Measurements from ENCODE around the gene SMS. TPM values are rescaled to one million over a fixed set of nuclear protein-coding genes. Genes with fewer than 3 reads are reported as not detected.

Gene SMS
- total RNA-seq, 3 donors from 2014 or later, result 43.6 to 64.7 (median 44.5) TPM

DNA sequence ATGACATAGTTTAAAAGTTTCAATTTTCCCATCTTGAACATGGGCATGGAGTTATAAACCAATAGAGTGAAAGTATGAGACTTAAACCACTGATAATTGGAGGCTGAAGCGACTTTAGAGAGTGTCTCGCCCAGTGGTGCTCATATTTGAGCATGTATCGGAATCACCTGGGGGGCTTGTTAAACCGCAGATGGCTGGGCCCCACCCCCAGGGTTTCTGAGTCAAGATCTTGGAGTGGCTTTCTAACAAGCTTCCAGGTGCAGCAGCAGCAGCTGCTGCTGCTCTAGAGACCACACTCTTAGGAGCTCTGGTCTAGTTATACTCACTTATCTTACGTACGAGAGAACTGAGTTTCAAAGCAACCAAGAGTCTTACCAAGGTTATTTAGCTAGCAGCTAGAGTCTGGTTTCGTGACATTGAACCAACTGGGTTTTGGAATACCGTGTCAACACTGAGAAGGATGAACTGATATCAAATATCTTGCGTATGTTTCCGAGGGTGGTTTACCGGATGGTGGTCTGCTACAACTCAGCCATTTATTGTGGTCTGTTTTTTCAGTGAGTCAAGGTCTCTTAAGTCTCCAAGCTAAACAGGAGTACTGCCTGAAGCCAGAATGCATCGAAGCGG, 97.5 kb downstream of the SMS start:
- no peak for DNase-seq (ENCODE audit: low spot score in 2 of 2)
- TF ChIP-seq, protein P1, sequence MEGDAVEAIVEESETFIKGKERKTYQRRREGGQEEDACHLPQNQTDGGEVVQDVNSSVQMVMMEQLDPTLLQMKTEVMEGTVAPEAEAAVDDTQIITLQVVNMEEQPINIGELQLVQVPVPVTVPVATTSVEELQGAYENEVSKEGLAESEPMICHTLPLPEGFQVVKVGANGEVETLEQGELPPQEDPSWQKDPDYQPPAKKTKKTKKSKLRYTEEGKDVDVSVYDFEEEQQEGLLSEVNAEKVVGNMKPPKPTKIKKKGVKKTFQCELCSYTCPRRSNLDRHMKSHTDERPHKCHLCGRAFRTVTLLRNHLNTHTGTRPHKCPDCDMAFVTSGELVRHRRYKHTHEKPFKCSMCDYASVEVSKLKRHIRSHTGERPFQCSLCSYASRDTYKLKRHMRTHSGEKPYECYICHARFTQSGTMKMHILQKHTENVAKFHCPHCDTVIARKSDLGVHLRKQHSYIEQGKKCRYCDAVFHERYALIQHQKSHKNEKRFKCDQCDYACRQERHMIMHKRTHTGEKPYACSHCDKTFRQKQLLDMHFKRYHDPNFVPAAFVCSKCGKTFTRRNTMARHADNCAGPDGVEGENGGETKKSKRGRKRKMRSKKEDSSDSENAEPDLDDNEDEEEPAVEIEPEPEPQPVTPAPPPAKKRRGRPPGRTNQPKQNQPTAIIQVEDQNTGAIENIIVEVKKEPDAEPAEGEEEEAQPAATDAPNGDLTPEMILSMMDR (IDR thresholded peaks at IDR 0.05), result no peak
- TF ChIP-seq POLR2AphosphoS5 (IDR thresholded peaks at IDR 0.05) (no peak), POLR2A (IDR thresholded peaks at IDR 0.05) (no peak)
- no peak overlapping the region for H3K27ac ChIP-seq
- no peaks in the 10 kb centered on the region for H3K36me3 ChIP-seq
- peaks cover 0 to 25% of the 10 kb centered on the region in 2 donors for H3K27me3 ChIP-seq
- H3K4me3 ChIP-seq, result no peak overlapping the region
- intact Hi-C loops (cut with DNase I; ENCODE audit: low total_unique reads), result no loop called here
- H3K4me1 ChIP-seq, result no peaks in the 10 kb centered on the region
- no peaks in the 10 kb centered on the region for H3K9me3 ChIP-seq

DNA sequence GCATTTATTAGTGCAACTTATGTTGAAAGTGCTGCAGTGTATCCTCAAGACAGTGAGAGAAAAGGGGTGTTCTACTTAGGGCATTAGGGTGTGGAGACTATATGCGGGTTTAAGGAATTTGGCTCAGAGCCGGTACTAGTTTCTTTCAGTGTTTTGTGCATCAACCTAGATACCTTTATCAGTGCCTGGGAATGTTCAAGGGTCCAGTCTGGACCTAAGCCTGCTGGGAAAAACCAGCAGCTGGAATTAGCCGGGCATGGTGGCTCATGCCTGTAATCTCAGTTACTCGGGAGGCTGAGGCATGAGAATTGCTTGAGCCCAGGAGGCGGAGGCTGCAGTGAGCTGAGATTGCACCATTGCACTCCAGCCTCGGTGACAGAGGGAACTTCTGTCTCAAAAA, 99.0 kb downstream of the SMS start:
- DNase-seq (ENCODE audit: low spot score in 2 of 2), result no peak
- H3K36me3 ChIP-seq, result no peaks in the 10 kb centered on the region
- TF ChIP-seq POLR2AphosphoS5 (IDR thresholded peaks at IDR 0.05), result no peak
- TF ChIP-seq POLR2A (IDR thresholded peaks at IDR 0.05), result no peak
- TF ChIP-seq, protein P1 (IDR thresholded peaks at IDR 0.05), result no peak
- no peaks in the 10 kb centered on the region for H3K9me3 ChIP-seq
- peaks cover 0 to 25% of the 10 kb centered on the region in 2 donors for H3K27me3 ChIP-seq
- no peaks in the 10 kb centered on the region for H3K4me1 ChIP-seq
- no peak overlapping the region for H3K4me3 ChIP-seq
- intact Hi-C loops (cut with DNase I; ENCODE audit: low total_unique reads), result no loop called here
- H3K27ac ChIP-seq, result no peak overlapping the region

DNA sequence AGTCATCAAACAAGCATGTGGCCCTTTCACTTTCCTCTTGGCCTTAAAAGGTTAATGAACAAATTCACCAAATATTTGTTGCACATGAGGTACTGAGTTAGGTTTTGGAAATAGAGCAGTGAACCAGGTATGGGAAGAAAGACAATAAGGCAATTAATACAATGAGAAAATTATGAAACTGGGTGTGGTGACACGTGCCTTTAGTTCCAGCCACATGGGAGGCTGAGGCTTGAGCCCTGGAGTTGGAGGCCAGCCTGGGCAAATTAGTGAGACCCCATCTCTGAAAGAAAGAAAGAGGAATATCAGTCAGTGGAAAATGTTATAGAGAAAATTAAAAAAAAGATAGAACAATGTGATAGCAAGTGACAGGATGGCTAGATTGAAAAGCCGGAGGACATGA, 99.7 kb downstream of the SMS start:
- no peaks in the 10 kb centered on the region for H3K36me3 ChIP-seq
- H3K9me3 ChIP-seq, result no peaks in the 10 kb centered on the region
- TF ChIP-seq, protein P1 (IDR thresholded peaks at IDR 0.05), result no peak
- TF ChIP-seq POLR2A (IDR thresholded peaks at IDR 0.05), result no peak
- intact Hi-C loops (cut with DNase I; ENCODE audit: low total_unique reads), result no loop called here
- H3K27ac ChIP-seq, result no peak overlapping the region
- DNase-seq (ENCODE audit: low spot score in 2 of 2), result no peak
- peaks cover 0 to 25% of the 10 kb centered on the region in 2 donors for H3K27me3 ChIP-seq
- H3K4me3 ChIP-seq, result no peak overlapping the region
- no peaks in the 10 kb centered on the region for H3K4me1 ChIP-seq

DNA sequence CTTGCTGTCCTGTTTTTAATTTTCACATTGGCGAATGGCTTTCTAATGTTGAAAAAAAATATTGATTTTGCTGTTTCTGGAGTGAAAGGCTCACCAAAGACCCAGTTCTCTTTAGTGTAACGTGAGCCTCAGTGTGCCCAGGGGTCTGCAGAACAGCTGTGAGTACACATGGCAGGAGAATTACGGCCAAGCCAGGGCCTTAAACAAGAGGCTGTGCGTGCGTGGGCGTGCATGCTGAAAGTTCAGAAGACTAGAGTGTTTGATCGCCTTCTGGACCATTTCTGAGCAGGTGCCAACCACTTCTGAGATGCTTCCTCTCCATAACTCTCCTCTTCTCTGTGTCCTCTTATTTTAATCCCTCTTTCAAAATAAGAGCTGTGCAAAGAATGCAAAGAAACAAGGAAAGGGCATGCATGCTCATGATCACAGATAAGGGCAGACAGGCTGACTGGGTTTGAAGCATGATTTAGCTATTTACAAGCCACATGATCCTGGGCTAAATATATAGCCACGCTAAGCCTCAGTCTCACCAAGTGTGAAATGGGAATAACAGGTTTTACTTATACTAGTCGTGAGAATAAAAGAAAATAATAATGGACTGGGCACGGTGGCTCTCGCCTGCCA, 101.5 kb downstream of the SMS start:
- no peaks in the 10 kb centered on the region for H3K4me1 ChIP-seq
- TF ChIP-seq POLR2AphosphoS5 (IDR thresholded peaks at IDR 0.05), result no peak
- TF ChIP-seq, protein P1 (IDR thresholded peaks at IDR 0.05), result no peak
- no peak for TF ChIP-seq POLR2A (IDR thresholded peaks at IDR 0.05)
- H3K36me3 ChIP-seq, result no peaks in the 10 kb centered on the region
- no peak for DNase-seq (ENCODE audit: low spot score in 2 of 2)
- peaks cover 0 to 25% of the 10 kb centered on the region in 2 donors for H3K27me3 ChIP-seq
- H3K9me3 ChIP-seq, result no peaks in the 10 kb centered on the region
- H3K4me3 ChIP-seq, result no peak overlapping the region
- H3K27ac ChIP-seq, result no peak overlapping the region
- intact Hi-C loops (cut with DNase I; ENCODE audit: low total_unique reads), result no loop called here

DNA sequence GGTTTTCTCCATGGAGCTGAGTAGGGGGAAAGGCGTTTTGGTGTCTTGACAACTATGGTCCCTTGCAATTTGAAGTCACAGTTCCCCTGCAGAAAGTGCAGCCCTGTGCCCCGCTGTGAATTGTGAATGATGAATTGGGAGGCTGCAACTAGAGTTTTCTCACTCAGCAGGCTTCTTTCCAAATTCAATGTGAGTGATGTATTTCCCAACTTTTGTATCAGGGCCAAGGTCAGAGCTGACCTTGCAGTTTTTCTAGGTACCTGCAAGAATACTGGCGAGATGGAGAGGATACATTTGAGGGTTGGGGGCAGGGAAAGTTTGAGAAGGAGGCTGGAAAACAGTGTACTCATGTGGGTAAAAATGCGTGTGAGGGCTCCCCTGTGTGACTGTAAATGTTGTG, 103.4 kb downstream of the SMS start:
- Histone ChIP-seq H3K27me3 (peaks cover 0 to 16% of the 10 kb centered on the region in 2 donors), H3K4me3 (no peak overlapping the region), H3K27ac (no peak overlapping the region), H3K4me1 (no peaks in the 10 kb centered on the region), H3K36me3 (no peaks in the 10 kb centered on the region), H3K9me3 (no peaks in the 10 kb centered on the region)
- intact Hi-C loops (cut with DNase I; ENCODE audit: low total_unique reads), result no loop called here
- TF ChIP-seq POLR2A (IDR thresholded peaks at IDR 0.05), result no peak
- TF ChIP-seq, protein P1 (IDR thresholded peaks at IDR 0.05), result no peak
- no peak for TF ChIP-seq POLR2AphosphoS5 (IDR thresholded peaks at IDR 0.05)
- DNase-seq (ENCODE audit: low spot score in 2 of 2), result no peak

Measured in breast epithelium (tissue), 4 donors.